ENCODE data around the gene MUSK. TPM values are rescaled to one million over a fixed set of nuclear protein-coding genes. Genes with fewer than 3 reads are reported as not detected.

Gene MUSK
- total and polyA plus RNA-seq, 3 donors from 2014 or later, result 2.8 to 11.6 (median 6.9) TPM

- peak; percentile 23 for DNase-seq
- H3K27me3 ChIP-seq, result no peaks in the 10 kb centered on the region
- H3K4me3 ChIP-seq, result no peak overlapping the region
- TF ChIP-seq, protein P1, sequence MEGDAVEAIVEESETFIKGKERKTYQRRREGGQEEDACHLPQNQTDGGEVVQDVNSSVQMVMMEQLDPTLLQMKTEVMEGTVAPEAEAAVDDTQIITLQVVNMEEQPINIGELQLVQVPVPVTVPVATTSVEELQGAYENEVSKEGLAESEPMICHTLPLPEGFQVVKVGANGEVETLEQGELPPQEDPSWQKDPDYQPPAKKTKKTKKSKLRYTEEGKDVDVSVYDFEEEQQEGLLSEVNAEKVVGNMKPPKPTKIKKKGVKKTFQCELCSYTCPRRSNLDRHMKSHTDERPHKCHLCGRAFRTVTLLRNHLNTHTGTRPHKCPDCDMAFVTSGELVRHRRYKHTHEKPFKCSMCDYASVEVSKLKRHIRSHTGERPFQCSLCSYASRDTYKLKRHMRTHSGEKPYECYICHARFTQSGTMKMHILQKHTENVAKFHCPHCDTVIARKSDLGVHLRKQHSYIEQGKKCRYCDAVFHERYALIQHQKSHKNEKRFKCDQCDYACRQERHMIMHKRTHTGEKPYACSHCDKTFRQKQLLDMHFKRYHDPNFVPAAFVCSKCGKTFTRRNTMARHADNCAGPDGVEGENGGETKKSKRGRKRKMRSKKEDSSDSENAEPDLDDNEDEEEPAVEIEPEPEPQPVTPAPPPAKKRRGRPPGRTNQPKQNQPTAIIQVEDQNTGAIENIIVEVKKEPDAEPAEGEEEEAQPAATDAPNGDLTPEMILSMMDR (IDR thresholded peaks at IDR 0.05), result no peak
- no peak for TF ChIP-seq POLR2A (IDR thresholded peaks at IDR 0.05)
- 56 to 61% methylated on average over 4 of the region's 4 CpGs for WGBS, 2 donors
- H3K4me1 ChIP-seq, result peaks cover 11% of the 10 kb centered on the region
- peak overlapping the region in 1 of 2 donors; percentile 73 for H3K27ac ChIP-seq
- intact Hi-C loops (cut with DNase I; ENCODE audit: low total_unique reads), result no loop called here
- H3K9me3 ChIP-seq, result no peaks in the 10 kb centered on the region
- no peaks in the 10 kb centered on the region for H3K36me3 ChIP-seq (ENCODE audit: low read depth, missing control alignments)
Measured at GRCh38 chr9:110744715-110745384, 76.3 kb downstream of the MUSK start.

DNA sequence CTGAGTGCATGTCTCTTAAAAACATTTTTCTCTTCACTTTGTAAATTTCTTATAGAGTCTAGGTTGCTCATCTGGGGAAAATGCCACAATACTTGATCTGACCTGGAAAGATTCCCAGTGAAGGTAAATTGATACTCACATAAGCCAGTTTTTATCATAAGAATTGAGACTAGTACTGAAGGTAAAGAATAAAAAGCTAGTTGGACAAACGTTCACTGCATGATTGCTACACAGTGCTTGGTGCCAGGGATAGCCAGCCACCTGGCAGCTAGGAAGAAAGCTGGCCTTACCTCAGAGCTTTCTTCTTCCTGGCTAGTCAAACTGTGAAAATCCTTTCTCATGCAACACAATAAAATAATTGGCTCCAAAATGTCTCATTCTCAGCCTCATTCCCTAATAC, 77.1 kb downstream of the MUSK start:
- 29 to 38% methylated on average over 1 of the region's 1 CpG for WGBS, 2 donors
- no peak for DNase-seq
- no peak for TF ChIP-seq POLR2A (IDR thresholded peaks at IDR 0.05)
- TF ChIP-seq, protein P1 (IDR thresholded peaks at IDR 0.05), result no peak
- no peak overlapping the region for H3K4me3 ChIP-seq
- no peak overlapping the region for H3K27ac ChIP-seq
- H3K36me3 ChIP-seq (ENCODE audit: low read depth, missing control alignments), result no peaks in the 10 kb centered on the region
- H3K27me3 ChIP-seq, result no peaks in the 10 kb centered on the region
- H3K9me3 ChIP-seq, result no peaks in the 10 kb centered on the region
- H3K4me1 ChIP-seq, result peaks cover 11% of the 10 kb centered on the region
- intact Hi-C loops (cut with DNase I; ENCODE audit: low total_unique reads), result no loop called here

DNA sequence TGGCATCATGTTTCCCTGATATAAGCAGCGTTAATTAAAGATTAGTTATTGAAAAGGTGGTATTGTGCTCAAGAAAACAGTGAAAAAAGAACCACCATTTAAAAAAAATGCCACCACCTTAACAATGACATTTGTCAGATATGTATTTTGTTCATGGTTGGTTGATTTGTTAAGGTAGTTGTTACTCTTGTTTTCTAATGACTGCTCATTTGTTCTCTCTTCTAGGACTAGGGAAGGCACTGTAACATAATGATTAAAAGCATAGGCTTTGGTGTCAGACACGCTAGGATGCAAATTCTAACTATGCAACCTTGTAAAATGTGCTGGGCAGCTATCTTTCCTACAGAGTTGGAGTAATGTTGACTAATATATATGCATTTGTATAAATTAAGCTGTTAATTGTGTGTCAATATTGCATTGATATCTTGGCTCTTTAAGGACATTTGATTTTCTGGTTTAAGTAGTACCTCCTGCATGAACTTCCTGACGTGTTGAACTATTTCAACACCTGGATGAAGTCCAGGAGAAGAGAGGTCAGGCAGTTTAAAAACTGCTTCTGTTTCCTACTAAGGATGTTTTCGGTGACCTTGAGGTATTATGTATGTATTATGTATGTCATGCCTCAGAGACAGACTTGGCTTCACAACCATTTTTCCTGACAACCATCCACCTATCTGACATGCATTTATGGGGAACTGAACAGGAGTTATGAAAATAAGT, 77.8 kb downstream of the MUSK start:
- H3K4me1 ChIP-seq, result peaks cover 11% of the 10 kb centered on the region
- intact Hi-C loops (cut with DNase I; ENCODE audit: low total_unique reads), result no loop called here

DNA sequence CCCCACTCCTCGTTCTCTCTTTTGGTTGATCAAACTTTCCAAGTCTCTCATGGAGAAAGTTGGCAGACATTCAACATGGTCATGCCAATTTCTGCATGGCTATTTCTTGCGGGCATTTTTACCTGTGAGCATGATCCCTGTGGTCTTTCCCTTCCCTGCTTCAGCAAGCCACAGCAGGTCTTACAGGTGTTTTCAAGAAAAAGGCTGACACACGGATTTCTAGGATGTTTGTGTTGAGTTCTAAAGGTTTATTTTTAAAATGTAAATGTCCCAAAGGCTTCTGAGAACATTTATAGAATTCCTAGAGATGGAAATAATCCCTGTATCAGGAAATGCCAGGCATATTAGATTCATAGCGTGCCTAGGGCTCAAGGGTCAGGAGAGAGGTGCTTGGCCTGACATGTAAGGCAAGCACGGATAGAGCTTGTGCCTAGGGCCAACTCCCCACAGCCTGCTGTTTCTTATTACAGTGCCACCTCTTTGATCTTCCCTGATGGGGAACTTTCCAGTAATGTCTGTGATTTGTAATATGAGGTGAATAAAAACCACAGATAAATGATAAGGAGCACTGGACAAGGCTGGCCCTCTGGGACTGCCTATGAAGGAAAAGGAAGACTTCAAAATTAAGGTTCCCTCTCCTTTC, 79.8 kb downstream of the MUSK start:
- 88 to 89% methylated on average over 5 of the region's 5 CpGs for WGBS, 2 donors
- Histone ChIP-seq H3K27me3 (no peaks in the 10 kb centered on the region), H3K27ac (no peak overlapping the region), H3K4me3 (no peak overlapping the region), H3K4me1 (peaks cover 11% of the 10 kb centered on the region), H3K9me3 (no peaks in the 10 kb centered on the region), H3K36me3 (ENCODE audit: low read depth, missing control alignments) (no peaks in the 10 kb centered on the region)
- TF ChIP-seq, protein P1 (IDR thresholded peaks at IDR 0.05), result no peak
- no peak for TF ChIP-seq POLR2A (IDR thresholded peaks at IDR 0.05)
- intact Hi-C loops (cut with DNase I; ENCODE audit: low total_unique reads), result no loop called here
- DNase-seq, result no peak

More for the DNA sequence above, 77.8 kb downstream of the MUSK start:
- TF ChIP-seq POLR2A (IDR thresholded peaks at IDR 0.05), result no peak
- TF ChIP-seq, protein P1 (IDR thresholded peaks at IDR 0.05), result no peak
- H3K9me3 ChIP-seq, result no peaks in the 10 kb centered on the region
- H3K27ac ChIP-seq, result no peak overlapping the region
- no peak overlapping the region for H3K4me3 ChIP-seq
- H3K36me3 ChIP-seq (ENCODE audit: low read depth, missing control alignments), result no peaks in the 10 kb centered on the region
- H3K27me3 ChIP-seq, result no peaks in the 10 kb centered on the region
- no peak for DNase-seq
- WGBS, 2 donors, result 75 to 83% methylated on average over 4 of the region's 4 CpGs

All from testis (tissue), 3 donors.